Stimulated activated CD4-positive, alpha-beta T cell treated with anti-CD3 and anti-CD28 coated beads, Interleukin-1b, Interleukin-23, amount 100 ng/mL, for 1 hour (primary cell): ENCODE results near the gene TMEM72.
A peak's percentile ranks its signal among the peaks of the same experiment; 100 is the strongest.
"Not testable (repeated sequence)": the region's sequence is repeated elsewhere in the genome, so short reads cannot be mapped to it uniquely, and the experiment has no call there.

Source experiments
- DNase-seq, 2 donors: peaks; one replicate each; pipeline ENCODE4 v3.0.0-alpha.2; 2020; ENCODE audit warnings: low read depth in 2 of 2

The TMEM72 gene

DNA sequence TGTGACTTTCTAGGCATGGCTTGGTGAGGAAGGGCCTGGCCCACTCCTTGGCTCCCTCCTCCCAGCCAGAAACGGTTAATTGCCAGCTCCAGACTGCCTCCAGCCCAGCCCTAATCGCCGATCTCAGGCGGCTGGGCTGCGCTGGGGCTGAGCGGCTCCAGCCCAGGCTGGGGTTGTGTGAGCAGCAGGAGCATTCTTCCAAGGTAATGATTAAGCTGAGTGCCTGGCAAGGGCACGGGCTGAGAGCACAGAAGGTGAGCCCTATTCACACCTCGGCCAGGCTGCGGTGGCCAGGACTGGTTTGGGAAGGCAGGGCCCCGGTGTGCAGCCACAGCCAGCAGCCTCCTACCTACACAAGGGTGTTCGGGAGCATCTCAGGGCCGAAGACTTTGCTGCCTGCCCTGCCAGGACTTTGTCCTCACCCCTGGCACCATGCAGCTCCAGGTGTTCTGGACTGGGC, at the start of gene TMEM72:
TMEM72 (plus strand) TSS at position 257 of the 460 bp plus-strand sequence; CDS start at position 433, 176 bp downstream.
- DNase-seq = no peak

DNA sequence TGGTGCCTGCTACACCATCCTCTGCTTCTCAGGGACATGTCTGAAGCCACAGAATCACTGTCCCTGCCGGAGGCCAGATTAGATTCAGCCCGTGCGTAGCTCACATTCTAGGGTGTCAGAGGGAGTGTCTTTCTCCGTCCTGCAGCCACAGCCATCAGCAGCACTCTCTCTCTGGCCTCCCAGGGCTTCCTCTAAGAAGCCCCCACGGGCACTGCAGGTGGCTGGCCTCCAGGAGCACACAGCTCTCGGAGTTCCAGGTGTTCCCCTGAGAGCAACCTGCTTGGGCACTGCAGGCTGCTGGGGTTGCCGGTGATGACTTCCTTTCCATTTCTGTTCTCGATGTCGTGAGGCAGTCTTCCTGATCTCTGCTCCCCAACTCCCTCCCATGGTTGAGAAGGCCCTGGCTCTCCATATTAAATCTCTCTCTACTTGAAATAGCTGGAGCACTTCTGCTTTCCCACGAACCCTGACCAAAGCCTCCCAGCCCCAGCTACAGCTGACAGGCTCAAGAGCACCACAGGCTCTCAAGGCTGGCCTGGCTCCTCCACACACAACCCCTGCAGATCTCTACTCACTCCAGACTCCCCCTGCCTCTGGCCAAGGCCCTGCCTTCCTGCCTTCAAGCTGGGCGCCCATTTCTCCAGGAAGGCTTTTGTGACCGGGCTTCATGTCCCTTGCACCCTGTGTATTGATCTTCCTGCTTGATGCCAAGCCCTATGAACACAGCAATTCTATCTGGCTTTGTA, 49.0 kb upstream of the TMEM72 start:
- DNase-seq = no peak

- no peak for DNase-seq
These were observed 48.2 kb upstream of the TMEM72 start for GRCh38 chr10:44862924-44863323.

- DNase-seq = no peak
These were observed 47.6 kb upstream of the TMEM72 start for GRCh38 chr10:44863344-44864047.

DNA sequence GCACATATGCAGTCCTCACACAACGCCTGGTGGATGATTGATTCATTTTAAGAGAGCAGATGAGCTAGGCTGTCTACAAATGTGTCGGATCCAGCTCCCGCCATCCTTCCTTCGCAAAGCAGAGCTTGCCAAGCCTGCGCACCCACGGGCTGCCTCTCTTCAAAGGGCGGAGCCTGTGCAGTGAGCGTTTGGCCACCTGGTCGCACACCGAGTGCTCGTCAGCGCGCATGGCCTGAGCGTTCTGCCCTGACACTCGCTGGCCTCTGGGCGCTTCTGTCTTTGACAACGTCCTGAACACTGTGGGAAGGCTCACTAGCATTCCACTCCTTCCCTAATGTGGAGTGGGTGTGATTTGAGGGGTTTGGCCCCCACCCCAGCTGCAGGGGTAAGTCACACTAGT, 47.1 kb upstream of the TMEM72 start:
- DNase-seq = no peak

DNA sequence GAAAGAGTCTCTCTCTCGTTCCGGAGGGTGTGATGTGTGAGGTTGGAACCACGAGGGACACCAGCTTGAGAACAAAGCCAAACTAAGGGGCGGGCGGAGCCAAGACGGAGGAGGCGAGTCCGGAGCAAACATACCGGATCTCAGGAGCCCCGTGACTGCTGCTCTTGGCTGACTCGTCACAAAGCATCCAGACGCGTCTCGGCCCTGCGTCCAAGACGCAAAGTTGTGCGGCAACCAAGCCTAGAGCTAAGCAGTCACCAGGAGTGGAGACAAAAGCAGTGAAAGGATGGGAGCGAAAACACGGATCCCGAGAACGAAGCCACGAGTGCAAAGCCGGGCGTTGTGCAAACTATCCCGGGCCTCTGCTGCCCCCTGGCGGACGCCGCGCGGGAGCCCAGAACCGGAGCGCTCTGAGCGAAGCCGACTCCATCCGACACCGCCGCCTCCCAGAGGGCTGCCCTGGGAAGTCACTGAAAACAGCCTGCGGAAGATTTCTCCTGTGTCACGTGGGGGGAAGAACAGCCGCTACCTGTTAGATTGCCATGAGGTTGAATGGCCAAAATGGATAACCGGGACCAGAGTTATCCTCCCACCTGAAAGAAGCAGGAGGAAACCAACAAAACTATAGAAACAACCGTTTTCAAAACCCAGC, 46.4 kb upstream of the TMEM72 start:
- peak; percentile 46 to 87 for DNase-seq

- DNase-seq = no peak
These were observed 45.9 kb upstream of the TMEM72 start for GRCh38 chr10:44865289-44865671.

DNA sequence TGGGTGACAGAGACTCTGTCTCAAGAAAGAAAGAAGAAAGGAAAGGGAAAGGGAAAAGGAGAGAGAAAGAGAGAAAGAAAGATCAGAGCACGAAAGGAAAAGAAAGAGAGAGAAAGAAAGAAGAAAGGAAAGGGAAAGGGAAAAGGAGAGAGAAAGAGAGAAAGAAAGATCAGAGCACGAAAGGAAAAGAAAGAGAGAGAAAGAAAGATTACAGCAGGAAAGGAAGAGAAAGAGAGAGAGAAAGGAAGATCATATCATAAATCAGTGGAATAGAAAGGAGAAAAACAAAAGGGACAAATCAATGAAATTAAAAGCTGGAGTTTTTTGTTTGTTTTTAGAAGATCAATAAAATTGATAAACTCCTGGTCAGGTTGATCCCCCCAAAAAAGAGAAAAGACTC, 44.8 kb upstream of the TMEM72 start:
- not testable (repeated sequence) for DNase-seq

DNA sequence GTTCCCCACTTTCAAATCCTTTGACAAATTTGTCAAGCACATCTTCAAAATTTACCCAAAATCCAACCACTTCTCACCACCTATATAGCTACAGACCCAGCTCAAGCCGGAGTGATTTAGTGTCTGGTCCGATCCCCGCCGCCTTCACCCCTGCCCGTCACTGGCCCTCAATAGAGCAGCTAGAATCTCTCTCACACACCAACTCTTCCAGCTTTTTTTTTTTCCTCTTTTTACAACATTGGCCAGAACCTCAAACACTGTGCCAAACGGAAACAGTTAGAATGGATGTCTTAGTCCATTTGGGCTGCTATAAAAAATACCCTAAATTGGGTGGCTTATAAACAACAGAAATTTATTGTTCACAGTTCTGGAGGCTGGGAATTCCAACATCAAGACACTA, 41.1 kb upstream of the TMEM72 start:
- no peak for DNase-seq

DNA sequence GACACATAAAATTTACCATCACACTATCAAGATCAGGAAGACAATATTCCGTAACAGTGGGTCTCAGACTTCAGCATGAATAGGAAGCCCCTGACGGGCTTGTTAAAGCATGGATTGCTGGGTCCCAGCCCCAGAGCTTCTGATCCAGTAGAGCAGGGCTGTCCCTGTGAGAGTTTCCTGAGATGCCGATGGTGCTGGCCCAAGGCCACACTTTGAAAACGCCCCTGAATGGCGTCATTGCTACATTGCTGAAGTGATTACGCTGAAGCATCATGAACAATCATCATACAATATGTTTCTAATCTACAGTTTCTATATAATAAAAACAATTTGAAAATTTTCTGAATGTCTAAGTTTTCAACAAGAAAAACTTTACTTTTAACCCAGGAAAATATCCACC, 38.0 kb upstream of the TMEM72 start:
- DNase-seq = no peak

DNA sequence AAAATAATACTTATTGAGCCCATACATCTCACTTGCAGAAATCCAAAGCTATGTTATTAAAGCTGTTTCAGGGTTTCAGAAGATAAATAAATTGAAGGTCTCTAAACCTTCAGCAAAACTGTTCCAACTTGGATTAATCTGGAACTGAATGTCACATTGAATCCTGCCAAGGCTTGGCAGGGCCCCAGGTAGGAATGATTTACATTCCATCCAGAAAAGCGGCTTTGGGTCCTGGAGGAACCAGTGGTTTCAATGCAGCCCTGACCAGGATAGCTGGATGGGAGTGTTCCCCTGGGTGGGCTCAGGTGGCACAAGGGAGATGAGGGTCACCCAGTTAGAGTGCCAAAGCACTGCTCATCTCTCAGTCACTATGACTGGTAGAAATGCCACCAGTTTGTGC, 37.0 kb upstream of the TMEM72 start:
- no peak for DNase-seq

DNA sequence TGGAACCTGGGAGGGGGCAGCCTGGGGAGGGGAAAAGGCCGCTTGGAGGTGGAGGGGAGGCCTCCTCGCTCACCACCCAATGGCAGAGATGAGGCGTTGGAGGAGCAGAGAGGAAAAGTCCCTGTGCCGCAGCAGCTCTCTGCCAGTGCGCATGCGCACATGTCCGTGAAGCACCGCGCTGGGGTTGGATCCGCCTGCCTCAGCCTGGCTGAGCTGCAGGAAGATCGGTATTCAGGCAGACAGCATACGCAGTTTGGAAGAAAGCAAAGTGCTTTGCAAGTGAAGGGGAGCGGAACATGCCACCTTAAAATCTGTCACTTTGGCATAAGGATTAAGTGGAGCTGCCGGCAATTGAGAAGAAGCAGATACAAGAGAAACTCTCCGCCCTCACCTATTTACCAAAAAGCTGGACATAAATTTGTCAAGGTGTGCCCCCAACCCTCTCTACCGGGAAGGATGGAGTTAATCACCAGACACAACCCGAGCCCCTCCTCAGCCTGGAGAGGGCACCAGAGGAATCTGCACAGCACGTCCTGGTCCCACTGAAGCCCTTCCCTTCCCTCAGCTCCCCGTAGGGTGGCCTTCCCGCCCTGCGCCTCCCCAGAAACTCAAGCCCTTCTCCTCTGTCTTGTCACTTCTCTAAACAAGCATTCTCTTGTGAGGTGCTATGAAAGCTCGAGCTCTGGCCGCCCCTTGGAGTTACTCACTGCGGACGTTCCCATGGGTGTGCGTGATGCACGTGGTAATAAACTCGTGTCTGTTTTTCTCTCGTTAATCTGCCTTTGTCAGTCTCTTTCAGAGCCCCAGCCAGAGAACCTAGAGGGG, 32.2 kb upstream of the TMEM72 start:
- peak; percentile 27 to 50 for DNase-seq

DNA sequence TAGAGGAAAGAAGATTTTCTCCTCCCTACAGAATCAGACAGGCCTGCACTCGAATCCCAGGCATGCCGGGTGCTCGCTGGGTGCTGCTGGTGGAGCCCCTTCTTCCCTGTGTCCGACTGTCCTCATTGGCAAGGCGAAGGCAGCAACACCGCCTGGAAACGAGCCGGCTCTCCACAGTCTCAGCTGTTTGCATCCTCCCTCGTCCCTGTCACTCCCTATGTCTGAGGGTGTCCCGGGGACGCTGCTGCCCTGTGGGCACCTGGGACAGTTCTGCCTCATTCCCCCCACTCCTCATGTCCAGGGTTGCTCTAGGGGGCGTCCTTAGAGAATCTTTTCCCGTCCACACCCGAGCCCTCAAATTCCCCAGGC, 31.6 kb upstream of the TMEM72 start:
- no peak for DNase-seq

DNA sequence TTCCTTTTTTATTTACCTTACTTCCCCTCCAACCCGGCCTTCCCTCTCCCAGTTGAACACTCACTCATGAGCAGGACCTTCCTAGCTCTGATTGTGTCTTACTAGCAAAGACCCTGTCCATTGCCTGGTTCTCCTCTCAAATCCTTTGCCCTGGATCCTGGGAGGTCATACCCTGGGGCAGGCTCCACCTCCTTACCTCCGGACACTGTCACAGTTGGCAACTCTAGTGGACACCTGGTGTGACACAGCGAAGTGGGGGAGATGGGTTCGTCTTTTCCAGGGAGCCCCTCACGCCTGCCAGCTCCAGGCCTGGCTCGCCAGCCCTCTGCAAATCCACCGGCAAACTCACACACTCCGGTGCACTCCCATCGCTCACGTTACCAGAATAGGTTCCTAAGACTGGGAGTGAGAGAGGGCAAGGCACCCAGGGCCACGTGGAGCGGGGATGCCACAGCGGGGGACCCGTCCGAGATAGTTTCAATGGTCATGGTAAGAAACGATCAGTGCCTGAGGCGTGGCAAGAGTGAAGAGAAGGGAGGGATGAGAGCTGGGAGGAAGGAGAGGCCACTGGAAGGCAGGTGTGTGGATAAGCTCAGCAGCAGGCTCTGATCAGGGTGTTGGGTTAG, 30.9 kb upstream of the TMEM72 start:
- no peak for DNase-seq

- DNase-seq = no peak
These were observed 29.5 kb upstream of the TMEM72 start for GRCh38 chr10:44881649-44882048.

DNA sequence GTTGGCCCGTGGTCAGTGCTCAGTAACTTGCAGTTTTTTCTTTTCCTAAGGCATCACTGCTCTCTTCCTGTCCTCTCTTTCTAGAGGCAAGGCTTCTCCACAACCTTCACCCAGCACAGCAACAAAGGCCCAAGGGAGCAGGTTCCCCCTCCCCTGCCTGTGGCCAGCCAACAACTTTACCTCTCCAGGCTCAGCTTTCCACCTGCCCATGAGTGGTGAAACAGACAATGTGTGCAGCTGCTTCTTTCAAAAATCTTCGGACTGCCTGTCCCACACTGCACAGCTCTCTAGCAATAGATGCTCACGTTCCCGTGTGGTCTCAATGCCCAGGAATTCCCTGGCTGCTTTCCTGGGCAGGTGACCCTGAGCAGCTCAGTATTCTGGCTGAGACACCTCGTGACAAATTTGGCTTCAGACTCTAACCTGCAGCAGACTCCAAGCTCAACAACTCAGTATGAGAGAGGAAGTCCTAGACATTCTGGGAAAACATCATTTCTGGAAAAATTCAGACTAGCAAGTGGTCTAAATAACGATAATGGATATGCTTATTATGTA, 28.9 kb upstream of the TMEM72 start:
- no peak for DNase-seq

- no peak for DNase-seq
These were observed 27.4 kb upstream of the TMEM72 start for GRCh38 chr10:44883593-44884331.

DNA sequence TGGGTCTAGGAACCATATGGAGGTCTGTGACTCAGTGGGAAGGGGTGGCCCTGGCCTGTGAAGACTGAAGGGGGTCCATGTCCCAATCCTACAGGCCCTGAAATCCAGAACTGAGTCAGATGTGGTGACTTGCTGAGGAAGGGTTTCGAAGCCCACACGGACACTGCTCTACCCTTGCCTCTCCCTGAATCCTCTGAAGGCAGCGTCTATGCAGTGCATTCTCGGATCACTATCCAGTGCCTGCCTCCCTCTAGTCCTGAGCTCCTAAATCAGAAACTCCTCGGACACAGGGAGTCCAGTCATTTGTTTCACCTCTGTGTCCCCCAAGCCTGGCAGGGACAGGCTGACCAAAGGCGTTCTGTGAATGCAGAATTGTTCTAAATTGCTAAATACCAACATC, 25.4 kb upstream of the TMEM72 start:
- no peak for DNase-seq

DNA sequence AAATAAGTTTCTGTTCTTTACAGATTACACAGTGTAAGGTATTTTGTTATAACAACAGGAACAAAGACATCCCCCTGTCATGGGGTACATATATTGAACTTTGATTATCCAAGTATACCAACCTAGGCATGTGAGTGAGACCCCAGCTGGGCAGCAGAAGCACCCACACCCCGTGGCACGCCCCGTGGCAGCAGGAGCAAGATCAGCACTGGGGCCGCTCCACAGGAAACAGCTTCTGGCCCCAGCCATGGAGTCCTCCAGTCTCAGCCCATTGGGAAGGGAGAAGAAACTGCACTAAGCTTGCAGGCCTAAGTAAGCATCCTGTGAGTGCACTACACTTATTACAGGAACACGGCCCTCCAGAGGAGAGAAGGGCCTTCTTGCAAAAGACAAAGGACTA, 24.2 kb upstream of the TMEM72 start:
- no peak for DNase-seq

DNA sequence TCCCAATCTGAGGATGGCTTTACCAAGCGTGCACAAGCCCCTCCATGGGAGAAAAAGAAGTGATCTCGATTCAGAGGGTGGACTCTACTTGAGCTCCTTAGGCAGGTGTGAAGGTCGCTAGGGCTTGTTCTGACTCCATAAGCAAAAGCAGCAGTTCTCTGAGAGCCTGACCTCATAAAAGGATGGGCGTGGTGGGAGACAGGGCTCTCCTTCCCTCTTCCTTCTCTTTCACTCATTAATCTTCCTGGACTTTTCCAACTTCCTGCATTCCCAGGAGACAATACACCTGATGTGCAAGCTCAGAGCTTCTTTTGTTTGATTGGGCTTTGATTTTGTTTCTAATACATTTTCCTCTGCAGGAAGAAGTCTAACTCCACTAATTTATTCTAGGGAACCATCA, 22.3 kb upstream of the TMEM72 start:
- DNase-seq = no peak

GRCh38 chr10:44889834-44890233, 21.3 kb upstream of the TMEM72 start:
- DNase-seq = no peak
